Measurements from ENCODE around the gene CFD.
A peak's percentile ranks its signal among the peaks of the same experiment; 100 is the strongest.
"Not testable (repeated sequence)": the region's sequence is repeated elsewhere in the genome, so short reads cannot be mapped to it uniquely, and the experiment has no call there.

Gene CFD

DNA sequence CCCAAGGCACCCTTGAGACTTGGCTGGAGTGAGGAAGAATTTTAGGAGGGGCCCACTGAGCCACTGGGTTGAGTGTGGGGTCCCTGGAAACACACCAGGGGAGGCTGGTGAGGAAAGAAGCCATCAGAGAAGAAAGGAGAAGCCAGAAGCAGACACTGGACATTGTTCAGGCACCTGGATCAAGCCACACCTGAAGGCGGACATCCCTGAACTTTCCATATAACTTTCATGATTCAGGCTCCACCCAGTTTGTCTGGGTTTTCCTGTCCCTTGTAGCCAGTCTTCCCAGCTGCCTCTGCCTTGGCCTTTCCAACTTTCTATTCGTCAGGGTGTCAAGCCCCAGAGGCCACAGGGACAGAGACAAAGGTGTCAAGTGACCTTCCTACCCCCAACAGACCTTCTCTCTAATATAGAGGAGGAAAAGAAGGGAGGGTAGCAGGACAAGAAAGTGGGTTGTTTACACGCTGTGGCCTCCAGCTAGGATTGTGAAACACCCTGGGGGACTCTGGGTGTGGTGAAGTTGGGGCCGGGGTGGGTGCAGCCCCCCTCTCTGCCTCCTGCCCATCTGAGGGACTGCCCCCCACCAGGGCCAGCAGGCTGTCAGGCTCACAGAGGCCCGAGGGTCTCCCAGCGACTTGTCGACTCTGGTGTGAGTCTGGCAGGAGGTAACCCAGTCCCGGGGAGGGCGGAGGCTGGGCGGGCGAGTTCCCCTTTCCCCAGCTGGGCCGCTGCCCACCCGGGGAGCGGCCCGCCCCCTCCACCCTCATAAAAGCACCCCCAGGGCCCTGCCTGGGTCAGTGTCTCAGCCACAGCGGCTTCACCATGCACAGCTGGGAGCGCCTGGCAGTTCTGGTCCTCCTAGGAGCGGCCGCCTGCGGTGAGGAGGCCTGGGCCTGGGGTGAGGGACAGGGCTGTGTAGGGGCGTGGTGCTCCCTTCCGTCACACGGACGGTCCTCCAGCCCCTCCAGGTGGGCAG is at the start of gene CFD:
TSS of gene CFD (plus strand) at position 797 of the 976 bp plus-strand sequence. CDS start at position 823, 26 bp downstream.
- peak; percentile 73 for DNase-seq

DNA sequence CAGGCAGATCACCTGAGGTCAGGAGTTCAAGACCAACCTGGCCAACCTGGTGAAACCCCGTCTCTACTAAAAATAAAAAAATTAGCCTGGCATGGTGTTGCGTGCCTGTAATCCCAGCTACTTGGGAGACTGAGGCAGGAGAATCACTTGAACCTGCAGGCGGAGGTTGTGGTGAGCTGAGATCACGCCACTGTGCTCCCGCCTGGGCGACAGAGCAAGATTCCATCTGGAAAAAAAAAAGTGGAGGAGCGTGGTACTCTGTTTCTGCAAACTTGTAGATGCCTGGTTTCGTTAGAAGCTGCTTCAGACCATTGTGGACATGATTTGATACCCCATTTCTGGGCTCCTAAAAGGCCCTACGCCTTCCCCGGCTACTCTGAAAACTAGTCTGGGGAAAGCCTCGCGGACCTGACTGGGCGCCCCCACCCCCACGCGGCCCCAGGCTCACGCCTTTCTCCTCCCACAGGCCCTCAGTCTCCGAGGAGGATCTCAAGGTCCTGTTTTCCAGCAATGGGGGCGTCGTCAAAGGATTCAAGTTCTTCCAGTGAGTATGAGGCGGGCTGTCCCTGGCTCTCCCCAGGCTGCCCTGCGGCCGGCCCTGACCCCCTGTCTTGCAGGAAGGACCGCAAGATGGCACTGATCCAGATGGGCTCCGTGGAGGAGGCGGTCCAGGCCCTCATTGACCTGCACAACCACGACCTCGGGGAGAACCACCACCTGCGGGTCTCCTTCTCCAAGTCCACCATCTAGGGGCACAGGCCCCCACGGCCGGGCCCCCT is 49.2 kb upstream of the CFD start:
- DNase-seq = no peak

DNA sequence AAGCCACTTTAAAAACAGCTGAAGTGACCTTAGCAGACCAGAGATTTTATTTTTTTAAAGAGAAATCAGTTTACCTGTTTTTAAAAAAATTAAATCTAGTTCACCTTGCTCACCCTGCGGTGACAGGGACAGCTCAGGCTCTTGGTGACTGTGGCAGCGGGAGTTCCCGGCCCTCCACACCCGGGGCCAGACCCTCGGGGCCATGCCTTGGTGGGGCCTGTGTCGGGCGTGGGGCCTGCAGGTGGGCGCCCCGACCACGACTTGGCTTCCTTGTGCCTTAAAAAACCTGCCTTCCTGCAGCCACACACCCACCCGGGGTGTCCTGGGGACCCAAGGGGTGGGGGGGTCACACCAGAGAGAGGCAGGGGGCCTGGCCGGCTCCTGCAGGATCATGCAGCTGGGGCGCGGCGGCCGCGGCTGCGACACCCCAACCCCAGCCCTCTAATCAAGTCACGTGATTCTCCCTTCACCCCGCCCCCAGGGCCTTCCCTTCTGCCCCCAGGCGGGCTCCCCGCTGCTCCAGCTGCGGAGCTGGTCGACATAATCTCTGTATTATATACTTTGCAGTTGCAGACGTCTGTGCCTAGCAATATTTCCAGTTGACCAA is 48.5 kb upstream of the CFD start:
- DNase-seq = no peak

DNA sequence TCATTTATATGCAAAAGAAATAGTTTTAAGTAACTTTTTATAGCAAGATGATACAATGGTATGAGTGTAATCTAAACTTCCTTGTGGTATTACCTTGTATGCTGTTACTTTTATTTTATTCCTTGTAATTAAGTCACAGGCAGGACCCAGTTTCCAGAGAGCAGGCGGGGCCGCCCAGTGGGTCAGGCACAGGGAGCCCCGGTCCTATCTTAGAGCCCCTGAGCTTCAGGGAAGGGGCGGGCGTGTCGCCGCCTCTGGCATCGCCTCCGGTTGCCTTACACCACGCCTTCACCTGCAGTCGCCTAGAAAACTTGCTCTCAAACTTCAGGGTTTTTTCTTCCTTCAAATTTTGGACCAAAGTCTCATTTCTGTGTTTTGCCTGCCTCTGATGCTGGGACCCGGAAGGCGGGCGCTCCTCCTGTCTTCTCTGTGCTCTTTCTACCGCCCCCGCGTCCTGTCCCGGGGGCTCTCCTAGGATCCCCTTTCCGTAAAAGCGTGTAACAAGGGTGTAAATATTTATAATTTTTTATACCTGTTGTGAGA is 47.9 kb upstream of the CFD start:
- DNase-seq = no peak

DNA sequence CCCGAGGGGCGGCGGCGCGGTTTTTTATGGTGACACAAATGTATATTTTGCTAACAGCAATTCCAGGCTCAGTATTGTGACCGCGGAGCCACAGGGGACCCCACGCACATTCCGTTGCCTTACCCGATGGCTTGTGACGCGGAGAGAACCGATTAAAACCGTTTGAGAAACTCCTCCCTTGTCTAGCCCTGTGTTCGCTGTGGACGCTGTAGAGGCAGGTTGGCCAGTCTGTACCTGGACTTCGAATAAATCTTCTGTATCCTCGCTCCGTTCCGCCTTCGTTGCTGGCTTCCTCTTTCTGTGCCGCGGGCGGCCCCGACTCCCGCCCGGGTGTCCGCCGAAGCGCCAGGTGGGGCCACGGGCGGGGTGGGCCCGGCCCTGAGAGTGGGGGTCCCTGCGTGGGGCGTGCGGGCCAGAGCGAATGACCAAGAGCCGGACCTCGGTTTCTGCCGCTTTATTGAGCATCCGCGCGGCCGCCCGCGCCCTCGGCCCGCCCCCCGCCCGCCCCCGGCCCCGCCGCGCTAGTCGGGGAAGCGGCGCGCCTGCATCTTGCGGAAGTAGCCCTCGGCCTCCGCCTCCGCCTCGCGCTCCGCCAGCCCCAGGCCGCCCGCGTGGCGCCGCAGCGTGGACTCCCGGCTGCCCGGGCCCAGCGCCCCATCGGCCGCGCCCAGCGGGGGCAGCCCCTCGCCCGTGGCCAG is 47.3 kb upstream of the CFD start:
- DNase-seq = no peak

DNA sequence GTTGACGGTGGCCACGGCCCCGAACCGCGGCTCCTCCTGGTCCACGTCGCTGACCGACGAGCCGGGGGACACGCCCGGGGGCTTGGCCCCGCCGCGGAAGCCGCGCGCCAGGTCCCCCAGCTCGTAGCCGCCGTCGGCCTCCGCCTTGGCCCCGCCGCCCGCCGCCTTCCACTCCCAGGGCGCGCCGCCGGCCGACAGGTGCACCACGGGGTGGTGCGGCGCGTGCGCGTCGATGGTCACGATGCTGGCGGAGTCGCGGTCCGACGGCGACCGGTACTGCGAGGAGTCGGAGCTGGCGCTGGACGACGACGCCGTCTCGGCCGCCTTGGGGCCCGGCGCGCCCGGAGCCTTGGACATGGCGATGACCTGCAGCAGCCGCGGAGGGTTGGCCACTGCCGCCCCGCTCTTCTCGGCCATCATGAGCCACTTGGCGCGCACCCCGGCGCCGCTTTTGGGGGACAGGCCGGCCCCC is 46.7 kb upstream of the CFD start:
- DNase-seq = no peak

DNA sequence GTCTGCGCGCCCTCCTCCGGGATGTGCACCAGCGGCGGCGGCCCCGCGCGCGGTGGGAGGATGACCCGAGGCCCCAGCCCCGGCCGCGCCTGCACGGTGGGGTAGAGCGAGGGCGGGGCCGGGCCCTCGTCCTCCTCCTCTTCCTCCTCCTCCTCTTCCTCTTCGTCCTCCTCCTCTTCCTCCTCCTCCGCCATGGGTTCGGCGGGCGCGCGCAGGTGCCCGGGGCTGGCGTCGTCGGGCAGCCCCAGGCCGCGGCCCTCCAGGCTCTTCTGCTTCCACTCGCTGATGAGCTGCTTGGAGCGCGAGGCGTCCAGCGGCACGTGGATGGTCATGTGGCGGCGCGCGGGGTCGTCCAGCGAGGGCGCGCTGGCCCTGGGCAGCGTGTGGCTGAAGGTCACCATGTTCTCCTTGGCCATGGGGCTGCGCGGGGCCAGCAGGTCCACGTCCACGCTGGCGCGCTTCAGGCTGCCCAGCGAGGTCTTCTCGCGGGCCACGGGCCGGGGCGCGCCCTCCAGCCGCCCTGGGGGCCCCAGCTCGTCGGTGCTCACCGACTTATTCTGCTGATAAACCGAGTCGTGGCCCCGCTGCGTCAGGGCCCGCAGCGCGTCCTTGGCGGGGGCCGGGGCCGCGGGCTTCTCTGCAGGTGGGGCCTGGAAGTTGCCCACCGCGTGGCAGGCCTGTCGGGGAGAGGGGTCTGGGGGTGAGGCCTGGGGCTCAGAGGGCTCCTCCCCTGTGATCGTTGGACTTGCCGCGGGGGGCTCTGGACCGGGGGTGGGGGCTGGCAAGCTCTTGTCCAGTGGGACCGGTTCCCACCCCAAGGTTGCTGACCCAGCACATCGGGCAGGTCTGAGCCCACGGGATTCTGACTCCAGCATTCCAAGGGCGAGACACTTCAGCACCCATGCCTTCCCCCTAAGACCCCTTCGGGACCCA is 46.0 kb upstream of the CFD start:
- DNase-seq = no peak

DNA sequence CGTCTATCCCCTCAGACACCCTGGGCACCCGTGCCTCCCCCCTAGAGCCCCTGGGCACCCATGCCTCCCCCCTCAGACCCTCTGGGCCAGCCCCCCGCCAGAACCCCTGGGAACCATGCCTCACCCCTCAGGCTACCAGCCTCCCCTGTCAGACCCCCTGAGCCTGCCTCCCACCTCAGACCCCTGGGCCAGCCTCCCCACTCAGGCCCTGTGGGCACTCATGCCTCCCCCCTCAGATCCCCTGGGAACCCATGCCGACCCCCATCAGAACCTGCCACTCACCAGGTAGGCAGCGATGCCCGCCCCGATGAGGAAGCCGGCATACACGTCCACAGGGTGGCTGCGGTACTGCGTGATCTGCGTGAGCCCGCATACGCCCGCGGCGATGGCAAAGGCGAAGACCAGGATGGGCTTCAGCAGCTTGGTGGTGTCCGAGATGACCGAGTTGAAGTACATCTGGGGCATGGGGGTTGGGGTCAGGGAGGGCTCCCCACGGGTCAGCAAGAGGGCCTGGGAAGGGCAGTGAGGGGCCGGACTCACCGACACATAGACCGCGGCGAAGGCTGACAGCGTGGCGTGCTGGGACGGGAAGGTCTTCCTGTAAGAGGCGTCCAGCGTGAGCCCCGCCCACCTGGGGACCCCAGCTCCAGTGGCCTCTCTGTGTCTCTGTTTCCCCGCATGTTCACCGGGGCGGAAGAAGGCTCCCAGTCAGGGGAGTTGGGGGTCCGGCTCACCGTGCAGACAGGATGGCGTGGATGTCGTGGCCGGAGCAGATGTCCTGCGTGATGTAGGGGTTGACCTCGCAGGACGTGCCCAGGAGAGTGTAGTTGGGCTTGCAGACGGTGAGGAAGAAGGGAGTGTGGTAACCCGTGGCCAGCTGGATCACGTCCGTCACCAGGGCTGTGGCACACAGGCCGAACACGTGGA is 45.0 kb upstream of the CFD start:
- no peak for DNase-seq

DNA sequence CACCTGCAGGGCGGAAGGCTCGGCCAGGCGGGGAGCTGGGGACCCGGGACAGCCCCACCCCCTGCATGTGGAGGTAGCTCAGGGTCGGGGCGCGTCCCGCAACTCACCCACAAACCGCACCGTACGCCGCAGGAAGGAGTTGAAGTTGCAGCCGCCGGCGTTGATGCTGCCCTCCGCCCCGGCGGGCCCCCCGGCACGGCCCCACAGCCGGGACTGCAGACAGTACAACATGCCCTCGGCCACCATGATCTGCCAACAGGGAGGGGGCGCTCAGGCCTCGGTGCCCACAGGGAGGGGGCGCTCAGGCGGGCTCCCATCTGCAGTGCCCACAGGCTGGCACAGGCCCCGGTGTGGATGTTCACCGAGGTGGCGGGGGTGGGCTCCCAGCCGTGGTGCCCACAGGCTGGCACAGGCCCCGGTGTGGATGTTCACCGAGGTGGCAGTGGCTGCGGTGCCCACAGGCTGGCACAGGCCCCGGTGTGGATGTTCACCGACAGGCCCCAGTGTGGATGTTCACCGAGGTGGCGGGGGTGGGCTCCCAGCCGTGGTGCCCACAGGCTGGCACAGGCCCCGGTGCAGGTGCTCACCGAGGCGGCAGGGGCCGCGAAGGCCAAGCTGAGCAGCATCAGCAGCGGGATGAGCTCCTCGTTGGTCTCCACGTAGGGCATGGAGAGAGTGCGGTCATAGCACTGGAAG is 44.2 kb upstream of the CFD start:
- no peak for DNase-seq

DNA sequence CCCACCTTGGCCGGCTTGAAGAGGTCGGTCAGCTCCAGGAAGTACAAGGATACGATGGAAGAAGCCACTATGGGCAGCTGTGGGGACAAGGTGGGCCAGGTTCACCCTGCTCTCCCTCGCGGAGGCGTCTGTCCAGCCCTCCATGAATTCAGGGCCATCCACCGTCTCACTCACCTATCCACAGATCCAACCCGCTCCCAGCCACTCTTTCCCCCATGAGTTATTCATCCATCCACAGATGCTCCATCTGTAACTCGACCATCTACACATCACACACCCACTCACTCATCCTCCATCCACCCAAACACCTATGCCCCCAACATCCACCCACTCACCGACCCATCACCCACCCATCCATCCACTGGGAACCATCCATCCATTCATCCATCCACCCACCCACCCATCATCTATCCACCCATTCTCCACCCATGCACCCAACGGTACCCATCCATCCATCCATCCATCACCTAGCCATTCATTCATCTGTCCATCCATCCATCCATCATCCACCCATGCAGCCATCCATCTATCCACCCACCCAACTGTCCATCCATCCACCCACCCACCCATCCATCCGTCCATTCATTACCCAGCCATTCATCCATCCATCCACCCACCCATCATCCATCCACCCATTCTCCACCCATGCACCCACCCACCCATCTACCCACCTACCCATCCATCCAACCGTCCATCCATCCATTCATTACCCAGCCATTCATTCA is 43.5 kb upstream of the CFD start:
- DNase-seq = no peak

DNA sequence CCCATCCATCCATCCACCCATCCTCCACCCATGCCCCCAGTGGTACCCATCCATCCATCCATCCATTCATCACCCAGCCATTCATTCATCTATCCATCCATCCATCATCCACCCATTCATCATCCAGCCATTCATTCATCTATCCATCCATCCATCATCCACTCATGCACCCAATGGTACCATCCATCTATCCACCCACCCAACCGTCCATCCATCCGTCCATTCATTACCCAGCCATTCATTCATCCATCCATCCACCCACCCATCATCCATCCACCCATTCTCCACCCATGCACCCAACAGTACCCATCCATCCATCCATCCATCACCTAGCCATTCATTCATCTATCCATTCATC is 43.0 kb upstream of the CFD start:
- DNase-seq = no peak

DNA sequence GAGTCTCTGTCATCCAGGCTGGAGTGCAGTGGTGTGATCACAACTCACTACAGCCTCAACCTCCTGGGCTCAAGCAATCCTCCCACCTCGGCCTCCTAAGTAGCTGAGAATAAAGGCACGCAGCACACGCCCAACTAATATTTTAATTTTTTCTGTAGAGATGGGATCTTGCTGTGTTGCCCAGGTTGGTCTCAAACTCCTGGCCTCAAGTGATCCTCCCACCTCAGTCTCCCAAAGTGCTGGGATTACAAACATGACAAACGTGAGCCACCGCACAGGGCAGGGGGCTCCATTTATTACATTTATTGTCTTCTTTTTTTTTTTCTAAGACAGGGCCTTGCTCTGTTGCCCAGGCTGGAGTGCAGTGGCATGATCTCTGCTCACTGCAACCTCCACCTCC is 39.3 kb upstream of the CFD start:
- DNase-seq = not testable (repeated sequence)

DNA sequence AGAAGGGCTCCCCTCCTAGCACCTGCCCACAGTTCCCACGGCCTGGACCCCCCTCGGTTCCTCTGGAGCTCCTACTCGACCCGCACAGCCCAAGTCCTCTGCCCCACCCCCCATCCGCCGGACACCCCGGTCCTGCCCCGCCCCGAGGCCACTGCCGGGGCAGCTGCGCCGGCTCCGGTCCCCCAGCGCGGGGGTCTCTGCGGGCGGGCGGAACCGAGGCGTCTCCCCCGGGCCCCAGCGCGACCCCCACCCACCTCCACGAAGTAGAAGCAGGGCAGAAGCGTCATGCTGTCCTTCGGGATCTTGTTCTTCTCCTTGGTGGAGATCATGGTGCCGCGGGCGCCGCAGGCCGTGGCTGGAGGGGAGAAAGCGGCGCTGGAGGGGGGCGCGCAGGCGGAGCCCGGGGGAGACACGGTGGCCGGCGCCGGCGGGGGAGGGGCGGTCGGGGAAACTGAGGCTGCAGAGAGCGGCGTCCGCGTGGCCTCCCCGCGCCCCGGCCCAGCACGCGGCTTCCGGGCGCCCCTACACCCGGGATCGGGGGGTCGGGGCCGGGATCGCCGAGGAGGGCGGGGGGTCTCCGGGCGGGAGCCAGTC is 38.1 kb upstream of the CFD start:
- no peak for DNase-seq

DNA sequence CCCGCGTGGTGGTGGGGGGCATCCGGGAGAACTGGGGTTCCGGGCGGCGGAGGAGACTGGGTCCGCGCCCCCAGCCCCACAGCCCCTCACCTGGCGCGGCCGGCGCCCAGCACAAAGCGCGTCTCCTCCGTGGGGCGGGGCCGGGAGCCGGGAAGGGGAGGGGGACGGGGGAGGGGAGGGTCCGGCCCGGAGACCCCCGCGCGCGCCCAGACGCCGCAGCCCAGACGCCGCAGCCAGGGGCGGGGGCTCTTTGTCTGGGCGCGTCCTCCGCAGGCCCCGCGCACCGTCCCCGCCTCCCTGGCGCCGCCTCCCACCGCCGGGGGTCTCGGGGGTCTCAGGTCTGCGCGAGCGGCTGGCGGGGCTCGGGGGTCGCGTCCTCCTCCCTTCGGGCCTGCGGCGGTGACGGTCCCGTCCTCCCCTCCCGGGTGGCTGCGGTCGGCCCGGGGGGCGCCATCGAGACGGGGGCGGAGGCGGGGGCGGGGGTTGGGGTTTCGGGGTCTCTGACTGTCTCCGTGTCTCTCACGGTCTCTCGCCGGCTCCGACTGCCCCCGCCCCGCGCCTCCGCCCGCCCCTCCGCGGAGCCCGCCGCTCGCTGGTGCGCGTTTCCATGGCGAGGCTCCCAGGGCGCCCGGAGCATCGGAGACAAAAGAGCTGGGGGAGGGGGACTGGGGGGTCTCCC is 37.5 kb upstream of the CFD start, which contains the start of gene PLPPR3:
TSS of gene PLPPR3 (minus strand) at position 131 of the 679 bp plus-strand sequence. CDS start 396 bp downstream, outside the sequence.
- DNase-seq = no peak

DNA sequence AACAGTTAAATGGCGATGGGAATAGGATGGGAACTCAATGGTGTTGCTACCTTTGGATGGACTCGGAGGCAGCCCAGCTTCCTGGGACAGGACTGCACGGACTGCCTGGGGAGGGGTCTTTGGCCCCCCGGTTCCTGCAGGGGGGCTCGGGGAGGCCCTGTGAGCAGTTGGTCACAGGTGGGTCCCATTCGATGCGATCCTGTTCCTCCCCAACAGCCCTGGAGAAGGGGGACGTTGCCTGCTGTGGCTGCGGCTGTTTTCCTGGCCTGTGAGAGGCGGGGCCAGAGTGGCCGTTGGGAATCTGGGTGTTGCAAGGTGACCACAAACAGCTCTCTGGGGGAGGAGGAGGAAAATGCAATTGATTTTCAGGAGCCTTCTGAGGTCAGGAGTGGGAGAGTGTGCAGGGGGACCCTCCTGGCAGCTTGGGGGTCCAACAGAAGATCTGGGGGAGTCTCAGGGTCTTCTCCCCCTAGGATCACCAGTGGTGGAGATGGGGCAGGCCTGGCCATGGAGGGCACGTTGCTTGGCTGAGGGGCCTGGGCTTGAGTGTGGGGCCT is 35.8 kb upstream of the CFD start:
- no peak for DNase-seq

DNA sequence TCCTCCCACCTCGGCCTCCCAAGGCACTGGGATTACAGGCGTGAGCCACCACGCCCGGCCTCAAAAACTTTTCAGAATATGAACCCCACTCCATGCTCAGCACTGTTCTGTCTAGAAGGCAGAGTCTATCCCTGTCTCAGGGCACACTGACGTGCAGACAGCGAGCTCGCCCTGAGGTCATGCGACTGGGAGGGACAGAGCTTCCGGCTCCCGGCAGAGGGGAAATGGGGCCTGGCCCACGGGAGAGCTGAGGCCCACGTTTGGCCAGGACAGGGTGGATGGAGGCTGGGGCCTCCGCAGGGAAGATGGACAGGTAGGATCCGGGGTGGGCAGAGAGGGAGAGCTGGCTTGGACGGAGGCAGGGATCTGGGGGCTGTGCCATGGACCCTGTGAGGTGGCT is 34.6 kb upstream of the CFD start:
- no peak for DNase-seq

DNA sequence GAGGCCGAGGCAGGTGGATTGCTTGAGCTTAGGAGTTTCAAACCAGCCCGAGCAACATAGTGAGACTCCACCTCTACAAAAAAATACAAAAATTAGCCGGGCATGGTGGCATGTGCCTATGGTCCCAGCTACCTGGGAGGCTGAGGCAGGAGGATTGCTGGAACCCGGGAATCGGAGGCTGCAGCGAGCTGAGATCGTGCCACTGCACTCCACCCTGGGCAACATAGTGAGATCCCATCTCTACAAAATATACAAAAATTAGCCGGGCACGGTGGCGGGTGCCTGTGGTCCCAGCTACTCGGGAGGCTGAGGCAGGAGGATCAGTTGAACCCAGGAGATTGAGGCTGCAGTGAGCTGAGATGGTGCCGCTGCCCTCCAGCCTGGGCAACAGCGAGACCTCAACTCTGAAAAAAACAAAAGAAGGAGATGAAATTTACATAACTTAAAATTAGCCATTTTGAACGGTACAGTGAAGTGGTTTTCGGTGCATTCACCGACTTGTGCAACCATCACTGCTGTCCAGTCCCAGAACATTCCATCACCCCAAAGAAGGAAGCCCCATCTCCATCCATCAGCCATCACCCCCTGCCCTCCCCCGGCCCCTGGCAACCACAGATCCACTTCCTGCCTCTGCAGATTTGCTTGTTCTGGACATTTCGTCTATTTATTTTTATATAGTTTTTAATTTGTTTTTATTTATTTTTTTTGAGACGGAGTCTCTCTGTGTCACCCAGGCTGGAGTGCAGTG is 33.4 kb upstream of the CFD start:
- DNase-seq = no peak
